Measurements from ENCODE around the gene NR1H4.

- TF ChIP-seq ZNF274 (IDR thresholded peaks at IDR 0.05; ENCODE audit: low read depth, low read length) (no peak), YY1 (IDR thresholded peaks at IDR 0.05; ENCODE audit: insufficient read depth, insufficient read length) (no peak)
Measured at GRCh38 chr12:100533376-100533775, 59.7 kb downstream of the NR1H4 start.
